Neural progenitor cell (in vitro differentiated cells): ENCODE results near the gene ITPK1.

Experiments
- EZH2 ChIP-seq: fragments of 200-600 bp; sonication (generic); IDR thresholded peaks from 2 replicates; pipeline ENCODE4 v1.6.1; 2017; ENCODE audit warnings: antibody characterized with exemption, mild to moderate bottlenecking, moderate library complexity
- EZH2phosphoT487 ChIP-seq: fragments of 200-600 bp; sonication (generic); IDR thresholded peaks from 2 replicates; pipeline ENCODE4 v1.6.1; 2017; ENCODE audit warnings: antibody characterized with exemption
- TF ChIP-seq, protein P1 (sequence below): fragments of 200-600 bp; sonication (generic); IDR thresholded peaks from 2 replicates; pipeline ENCODE4 v1.5.1; 2017; ENCODE audit warnings: antibody characterized with exemption, mild to moderate bottlenecking

DNA sequence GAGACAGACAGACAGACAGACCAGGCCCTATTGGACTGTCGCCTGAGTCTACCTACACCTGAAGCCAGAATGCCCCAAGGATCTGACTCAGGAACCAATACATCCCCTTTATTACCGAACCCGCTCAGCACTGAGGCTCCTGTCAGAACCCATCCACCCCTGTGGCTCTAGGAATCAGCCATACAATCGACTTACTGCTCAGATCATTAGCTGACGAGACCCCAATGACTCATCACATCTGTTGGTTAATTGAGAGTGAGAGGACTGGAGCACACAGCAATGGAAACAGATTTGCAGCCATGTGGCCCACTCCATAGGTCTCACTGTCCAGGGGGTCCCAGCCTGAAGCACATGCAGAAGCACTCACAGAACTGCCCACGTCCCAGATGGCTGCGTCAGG, 15.2 kb downstream of the ITPK1 start:
- TF ChIP-seq, protein P1, sequence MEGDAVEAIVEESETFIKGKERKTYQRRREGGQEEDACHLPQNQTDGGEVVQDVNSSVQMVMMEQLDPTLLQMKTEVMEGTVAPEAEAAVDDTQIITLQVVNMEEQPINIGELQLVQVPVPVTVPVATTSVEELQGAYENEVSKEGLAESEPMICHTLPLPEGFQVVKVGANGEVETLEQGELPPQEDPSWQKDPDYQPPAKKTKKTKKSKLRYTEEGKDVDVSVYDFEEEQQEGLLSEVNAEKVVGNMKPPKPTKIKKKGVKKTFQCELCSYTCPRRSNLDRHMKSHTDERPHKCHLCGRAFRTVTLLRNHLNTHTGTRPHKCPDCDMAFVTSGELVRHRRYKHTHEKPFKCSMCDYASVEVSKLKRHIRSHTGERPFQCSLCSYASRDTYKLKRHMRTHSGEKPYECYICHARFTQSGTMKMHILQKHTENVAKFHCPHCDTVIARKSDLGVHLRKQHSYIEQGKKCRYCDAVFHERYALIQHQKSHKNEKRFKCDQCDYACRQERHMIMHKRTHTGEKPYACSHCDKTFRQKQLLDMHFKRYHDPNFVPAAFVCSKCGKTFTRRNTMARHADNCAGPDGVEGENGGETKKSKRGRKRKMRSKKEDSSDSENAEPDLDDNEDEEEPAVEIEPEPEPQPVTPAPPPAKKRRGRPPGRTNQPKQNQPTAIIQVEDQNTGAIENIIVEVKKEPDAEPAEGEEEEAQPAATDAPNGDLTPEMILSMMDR, result no peak
- no peak for TF ChIP-seq EZH2
- no peak for TF ChIP-seq EZH2phosphoT487
